Calu3 (cell line): ENCODE data around the gene WDFY3. TPM values are rescaled to one million over a fixed set of nuclear protein-coding genes. Genes with fewer than 3 reads are reported as not detected.

Experiments
- BruUV-seq: library from RNA; stranded (reverse); fragments of 400-500 nt; replicated peaks from 2 replicates; lab custom pipeline; 2021; lab: Mats Ljungman, UMichigan
- CTCF ChIA-PET: fragments of 300-600 bp; sonication (Branson Sonifier 250); formaldehyde crosslinking; loops from one replicate; lab custom pipeline; 2022; ENCODE audit warnings: antibody characterized with exemption; lab: Charles Lee
- DNase-seq: peaks from one replicate; pipeline ENCODE4 v3.0.0; 2022
- H3K27ac Mint-ChIP-seq: one replicate; pipeline ENCODE4 v1.8.0; 2022; ENCODE audit warnings: mixed read lengths; ENCODE audit not compliant: unreplicated experiment
- H3K27me3 Mint-ChIP-seq: one replicate; pipeline ENCODE4 v1.8.0; 2022; ENCODE audit warnings: mixed read lengths; ENCODE audit not compliant: unreplicated experiment
- H3K36me3 Mint-ChIP-seq: one replicate; pipeline ENCODE4 v1.8.0; 2022; ENCODE audit warnings: mild to moderate bottlenecking, moderate library complexity, mixed read lengths; ENCODE audit not compliant: insufficient read depth, unreplicated experiment
- H3K4me1 Mint-ChIP-seq: one replicate; pipeline ENCODE4 v1.8.0; 2022; ENCODE audit warnings: mild to moderate bottlenecking, low read depth, mixed read lengths; ENCODE audit not compliant: unreplicated experiment
- H3K4me3 Mint-ChIP-seq: one replicate; pipeline ENCODE4 v1.8.0; 2022; ENCODE audit warnings: mild to moderate bottlenecking, low read depth, moderate library complexity, mixed read lengths; ENCODE audit not compliant: unreplicated experiment
- H3K9me3 Mint-ChIP-seq: one replicate; pipeline ENCODE4 v1.8.0; 2022; ENCODE audit warnings: low read depth, mixed read lengths; ENCODE audit not compliant: unreplicated experiment
- intact Hi-C: fragments of 100-400 bp; cut with micrococcal nuclease; formaldehyde crosslinking; loops from one replicate; pipeline ENCODE4 v1.10.0; 2022; ENCODE audit not compliant: unreplicated experiment
- total RNA-seq: library from RNA; stranded (reverse); gene quantifications from 2 replicates; pipeline ENCODE4 v1.2.3, GENCODE V29; 2022
- TF ChIP-seq, protein P1 (sequence below): fragments of 200-600 bp; IDR thresholded peaks from one replicate; pipeline ENCODE4 v1.8.0; 2022; ENCODE audit warnings: antibody characterized with exemption; ENCODE audit not compliant: unreplicated experiment

Gene WDFY3
- total RNA-seq, 1 experiment from 2014 or later = 31.5 TPM

DNA sequence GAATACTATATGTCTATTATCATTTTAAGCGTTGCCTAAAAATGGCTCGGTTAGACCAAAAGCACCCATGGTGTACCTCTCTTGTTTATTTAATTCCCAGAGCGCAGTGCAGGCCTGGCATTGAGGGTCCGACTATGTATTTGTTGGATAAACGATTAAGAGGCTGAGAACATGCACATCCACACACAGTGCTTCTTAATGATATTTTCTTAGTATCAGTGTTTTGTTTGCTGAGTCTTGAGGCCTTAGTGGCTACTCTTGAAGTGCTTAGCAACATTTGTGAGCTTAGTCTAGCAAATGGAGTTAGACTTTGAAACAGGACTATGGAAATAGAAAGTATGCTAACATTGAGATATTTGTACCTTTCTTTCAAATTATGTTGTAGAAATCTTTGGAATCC, 339.8 kb downstream of the WDFY3 start:
- intact Hi-C loops = no loop called here
- Mint-ChIP-seq H3K9me3 (no peaks in the 10 kb centered on the region), H3K27me3 (no peaks in the 10 kb centered on the region), H3K4me3 (no peak overlapping the region), H3K27ac (no peak overlapping the region), H3K36me3 (no peaks in the 10 kb centered on the region), H3K4me1 (no peaks in the 10 kb centered on the region)
- TF ChIP-seq, protein P1, sequence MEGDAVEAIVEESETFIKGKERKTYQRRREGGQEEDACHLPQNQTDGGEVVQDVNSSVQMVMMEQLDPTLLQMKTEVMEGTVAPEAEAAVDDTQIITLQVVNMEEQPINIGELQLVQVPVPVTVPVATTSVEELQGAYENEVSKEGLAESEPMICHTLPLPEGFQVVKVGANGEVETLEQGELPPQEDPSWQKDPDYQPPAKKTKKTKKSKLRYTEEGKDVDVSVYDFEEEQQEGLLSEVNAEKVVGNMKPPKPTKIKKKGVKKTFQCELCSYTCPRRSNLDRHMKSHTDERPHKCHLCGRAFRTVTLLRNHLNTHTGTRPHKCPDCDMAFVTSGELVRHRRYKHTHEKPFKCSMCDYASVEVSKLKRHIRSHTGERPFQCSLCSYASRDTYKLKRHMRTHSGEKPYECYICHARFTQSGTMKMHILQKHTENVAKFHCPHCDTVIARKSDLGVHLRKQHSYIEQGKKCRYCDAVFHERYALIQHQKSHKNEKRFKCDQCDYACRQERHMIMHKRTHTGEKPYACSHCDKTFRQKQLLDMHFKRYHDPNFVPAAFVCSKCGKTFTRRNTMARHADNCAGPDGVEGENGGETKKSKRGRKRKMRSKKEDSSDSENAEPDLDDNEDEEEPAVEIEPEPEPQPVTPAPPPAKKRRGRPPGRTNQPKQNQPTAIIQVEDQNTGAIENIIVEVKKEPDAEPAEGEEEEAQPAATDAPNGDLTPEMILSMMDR = no peak
- BruUV-seq = no TSS peak
- no peak for DNase-seq
- CTCF ChIA-PET = no interaction called here

DNA sequence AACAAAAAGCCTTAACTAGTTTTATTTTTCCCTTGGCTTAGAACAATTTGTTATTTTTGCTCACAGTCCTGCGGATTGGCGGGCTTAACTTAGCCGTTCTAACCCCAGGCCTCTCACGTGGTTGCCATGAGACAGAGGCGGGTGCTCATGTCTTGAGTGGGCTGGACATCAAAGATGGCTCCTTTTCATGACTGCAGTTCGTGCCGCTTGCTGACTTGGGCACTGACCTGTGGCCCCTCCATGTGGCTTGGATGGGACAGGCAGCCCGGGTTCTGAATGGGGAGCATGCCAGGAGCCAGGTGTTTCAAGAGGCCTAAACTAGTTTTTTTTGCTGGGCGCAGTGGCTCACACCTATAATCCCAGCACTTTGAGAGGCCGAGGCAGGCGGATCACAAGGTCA, 342.8 kb downstream of the WDFY3 start:
- intact Hi-C loops = no loop called here
- TF ChIP-seq, protein P1 = no peak
- DNase-seq = no peak
- no peaks in the 10 kb centered on the region for H3K27me3 Mint-ChIP-seq
- no peaks in the 10 kb centered on the region for H3K4me1 Mint-ChIP-seq
- no peaks in the 10 kb centered on the region for H3K36me3 Mint-ChIP-seq
- no TSS peak for BruUV-seq
- H3K9me3 Mint-ChIP-seq = no peaks in the 10 kb centered on the region
- CTCF ChIA-PET = no interaction called here
- no peak overlapping the region for H3K27ac Mint-ChIP-seq
- no peak overlapping the region for H3K4me3 Mint-ChIP-seq

DNA sequence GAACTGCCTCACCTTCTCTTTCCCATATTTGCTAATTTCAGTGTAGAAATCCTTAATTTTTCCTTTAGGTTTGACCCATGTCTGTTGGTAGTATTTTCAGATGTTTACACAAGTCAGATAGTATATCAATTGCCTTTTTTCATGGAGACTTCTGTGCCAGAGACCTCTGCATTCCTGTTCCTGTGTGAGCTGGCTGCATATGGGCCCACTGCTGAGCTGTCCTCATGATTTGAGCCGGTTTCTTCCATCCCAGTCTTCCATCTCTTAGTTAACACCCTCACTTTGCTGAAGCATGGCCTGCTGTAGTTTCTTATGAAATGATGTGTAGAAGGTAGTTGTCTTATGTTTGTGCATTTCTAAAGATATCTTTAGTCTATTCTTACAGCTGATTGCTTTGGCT, 343.5 kb downstream of the WDFY3 start:
- no peaks in the 10 kb centered on the region for H3K4me1 Mint-ChIP-seq
- no TSS peak for BruUV-seq
- H3K27me3 Mint-ChIP-seq = no peaks in the 10 kb centered on the region
- intact Hi-C loops = no loop called here
- no peak for DNase-seq
- H3K27ac Mint-ChIP-seq = no peak overlapping the region
- H3K9me3 Mint-ChIP-seq = no peaks in the 10 kb centered on the region
- CTCF ChIA-PET = no interaction called here
- TF ChIP-seq, protein P1 = no peak
- H3K36me3 Mint-ChIP-seq = no peaks in the 10 kb centered on the region
- H3K4me3 Mint-ChIP-seq = no peak overlapping the region
